GM12801 (cell line): ENCODE data around the gene EYA2.

Source experiments
- CTCF ChIP-seq: IDR thresholded peaks from one replicate; pipeline ENCODE4 v1.5.1; 2011; ENCODE audit warnings: control low read depth; ENCODE audit not compliant: insufficient read length; ENCODE audit errors: extremely low read depth

The EYA2 gene

DNA sequence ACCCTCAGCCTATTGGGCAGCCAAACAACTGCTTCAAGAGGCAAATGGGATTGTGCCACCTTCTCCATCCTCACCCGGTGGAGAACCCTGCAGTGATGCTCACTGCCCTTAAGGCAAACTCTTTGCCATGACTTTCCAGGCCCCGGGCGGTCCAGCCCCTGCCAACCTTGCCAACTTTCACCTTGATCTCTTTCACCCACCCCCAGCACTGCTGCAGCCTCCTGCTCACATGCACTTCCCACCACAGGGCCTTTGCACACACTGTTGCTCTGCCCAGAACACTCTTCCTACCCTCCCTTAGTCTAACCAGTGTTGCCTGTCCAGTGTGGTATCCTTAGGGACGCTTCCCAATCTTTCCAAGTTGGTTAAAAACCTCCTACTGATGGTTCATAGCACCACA lies 221.1 kb downstream of the EYA2 start:
- TF ChIP-seq CTCF, result no peak

GRCh38 chr20:47117371-47117770 lies 222.7 kb downstream of the EYA2 start:
- no peak for TF ChIP-seq CTCF

DNA sequence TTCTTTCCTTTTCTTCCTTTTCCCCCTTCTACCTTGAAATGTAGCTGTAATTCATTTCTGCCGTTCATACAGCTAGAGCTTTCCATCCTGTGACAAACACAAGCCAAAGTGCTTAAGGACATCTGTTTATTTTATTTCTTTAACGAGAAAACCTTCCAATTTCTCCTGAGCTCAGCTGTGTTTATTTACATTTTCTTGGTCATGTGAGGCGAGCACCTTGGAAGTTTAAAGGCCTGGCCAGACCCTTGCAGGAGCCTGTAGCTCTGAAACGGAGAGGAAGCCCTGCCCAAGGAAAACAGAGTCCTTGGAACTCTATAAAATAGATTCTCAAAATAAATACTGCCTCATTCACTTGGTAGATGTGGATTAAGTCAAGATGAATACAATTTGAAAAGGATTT lies 223.1 kb downstream of the EYA2 start:
- TF ChIP-seq CTCF, result no peak

- TF ChIP-seq CTCF, result no peak
Measured at GRCh38 chr20:47118206-47118605, 223.6 kb downstream of the EYA2 start.

- no peak for TF ChIP-seq CTCF
Measured at GRCh38 chr20:47118641-47119040, 224.0 kb downstream of the EYA2 start.

GRCh38 chr20:47120346-47120936 lies 225.8 kb downstream of the EYA2 start:
- TF ChIP-seq CTCF, result no peak

- no peak for TF ChIP-seq CTCF
Measured at GRCh38 chr20:47122560-47122959, 227.9 kb downstream of the EYA2 start.
